K562 (cell line): ENCODE data around the gene TEP1. TPM values are rescaled to one million over a fixed set of nuclear protein-coding genes. Genes with fewer than 3 reads are reported as not detected.

Experiments
- ATAC-seq: fragments of 200-7000 bp; cut with Tn5 transposase; 3 replicates; pipeline ENCODE4 v1.9.1; 2020; ENCODE audit warnings: moderate library complexity
- BruUV-seq: library from RNA; stranded (reverse); fragments of 400-500 nt; replicated peaks from 2 replicates; lab custom pipeline; 2021; lab: Mats Ljungman, UMichigan
- CTCF ChIA-PET: fragments of 300-600 bp; formaldehyde crosslinking; extraction: SDS; loops from one replicate; lab custom pipeline; 2021; ENCODE audit warnings: low intra/inter-chr PET ratio; lab: Yijun Ruan, JAX
- POLR2A ChIA-PET: fragments of 300-600, 350-650 bp; sonication (Branson Sonifier 250); formaldehyde crosslinking; extraction: SDS; loops from one replicate; lab custom pipeline; 2021; ENCODE audit warnings: antibody characterized with exemption, inconsistent platforms; lab: Yijun Ruan, JAX
- DNase-seq, 4 experiments: peaks; one replicate each; pipeline versions ENCODE4 v3.0.0 to v3.0.0-alpha.2; 2011 to 2018; ENCODE audit warnings: low spot score in 3 of 4, mixed read lengths in 3 of 4; ENCODE audit errors: extremely low read depth in 1 of 4
- FAIRE-seq: peaks from 2 replicates; lab custom pipeline; 2011; peaks lifted over from hg19 to GRCh38; lab: Jason Lieb, UNC
- H2AFZ ChIP-seq: 2 replicates; pipeline ENCODE4 v1.6.0; 2011; ENCODE audit warnings: low read depth, low read length, control low read depth, inconsistent platforms
- H3K27ac ChIP-seq: fragments of 200-600 bp; 3 replicates; pipeline ENCODE4 v1.8.0; 2011; ENCODE audit warnings: low read depth, mild to moderate bottlenecking, control low read depth, inconsistent platforms, low read length, moderate library complexity, mixed read lengths; ENCODE audit errors: extremely low read depth
- H3K27me3 ChIP-seq, 2 experiments: fragments of 300-600 bp in 1 of 2; 2 replicates in 1 of 2; 3 replicates in 1 of 2; pipeline versions ENCODE4 v1.6.0 to v1.8.0; 2011; ENCODE audit warnings: inconsistent platforms in 2 of 2, low read length in 2 of 2, mild to moderate bottlenecking in 1 of 2, mixed read lengths in 1 of 2, moderate library complexity in 1 of 2; ENCODE audit not compliant: control insufficient read depth in 2 of 2, insufficient read depth in 2 of 2
- H3K36me3 ChIP-seq: fragments of 300-600 bp; 3 replicates; pipeline ENCODE4 v1.8.0; 2011; ENCODE audit warnings: mild to moderate bottlenecking, low read length, inconsistent platforms; ENCODE audit not compliant: control insufficient read depth, insufficient read depth
- H3K4me1 ChIP-seq, 2 experiments: fragments of 200-600 bp in 1 of 2; replicated peaks in 1 of 2; 2 replicates in 1 of 2; 3 replicates in 1 of 2; pipeline versions ENCODE4 v1.5.1 to v1.8.0; 2011; ENCODE audit warnings: inconsistent platforms in 2 of 2, low read length in 2 of 2, mild to moderate bottlenecking in 1 of 2, mixed read lengths in 1 of 2, moderate library complexity in 1 of 2; ENCODE audit not compliant: control insufficient read depth in 2 of 2, insufficient read depth in 2 of 2
- H3K4me2 ChIP-seq: 2 replicates; pipeline ENCODE4 v1.6.1; 2011; ENCODE audit warnings: low read length, control low read depth, inconsistent platforms, mixed read lengths; ENCODE audit not compliant: insufficient read depth
- H3K4me3 ChIP-seq: fragments of 200-600 bp; sonication (generic), shearing (Covaris generic); 2 replicates; pipeline ENCODE4 v1.5.1; 2016; ENCODE audit warnings: control low read depth, inconsistent platforms
- H3K79me2 ChIP-seq: fragments of 200-600 bp; 3 replicates; pipeline ENCODE4 v1.8.0; 2011; ENCODE audit warnings: low read length, inconsistent platforms; ENCODE audit not compliant: control insufficient read depth, insufficient read depth
- H3K9ac ChIP-seq, 2 experiments: 2 replicates each; pipeline versions ENCODE4 v1.6.0 to v1.6.1; 2011; ENCODE audit warnings: low read depth in 2 of 2, low read length in 2 of 2, control low read depth in 1 of 2, inconsistent platforms in 1 of 2, mild to moderate bottlenecking in 1 of 2, mixed read lengths in 1 of 2; ENCODE audit not compliant: insufficient read depth in 1 of 2
- H3K9me1 ChIP-seq: one replicate; pipeline ENCODE4 v1.6.0; 2011; ENCODE audit warnings: inconsistent platforms, mild to moderate bottlenecking, low read length, moderate library complexity; ENCODE audit not compliant: control insufficient read depth, insufficient read depth
- H3K9me3 ChIP-seq: replicated peaks from 2 replicates; pipeline ENCODE4 v1.5.1; 2011; ENCODE audit warnings: low read depth, low read length, inconsistent platforms; ENCODE audit not compliant: control insufficient read depth, insufficient read depth
- H4K20me1 ChIP-seq: replicated peaks from 2 replicates; pipeline ENCODE4 v1.6.1; 2011; ENCODE audit warnings: low read length, inconsistent platforms, mixed read lengths; ENCODE audit not compliant: control insufficient read depth, insufficient read depth
- GATAD2B ChIP-seq: fragments of 450-650 bp; IDR thresholded peaks from 2 replicates; pipeline ENCODE4 v1.6.1; 2017; ENCODE audit warnings: mild to moderate bottlenecking, borderline replicate concordance
- LEF1 ChIP-seq: fragments of 450-650 bp; IDR thresholded peaks from 2 replicates; pipeline ENCODE4 v1.6.1; 2016; ENCODE audit warnings: mild to moderate bottlenecking
- MCM7 ChIP-seq, 2 experiments: fragments of 450-650 bp; IDR thresholded peaks; 2 replicates each; pipeline ENCODE4 v1.6.1; 2016 to 2018
- PYGO2 ChIP-seq: fragments of 450-650 bp; IDR thresholded peaks from 2 replicates; pipeline ENCODE4 v1.6.1; 2016; ENCODE audit warnings: mild to moderate bottlenecking, missing genetic modification characterization, moderate library complexity, missing compliant biosample characterization
- RBM22 ChIP-seq: fragments of 200-400 bp; formaldehyde crosslinking; IDR thresholded peaks from 2 replicates; pipeline ENCODE4 v1.6.1; 2018; ENCODE audit warnings: low read length, low read depth; ENCODE audit not compliant: poor library complexity, severe bottlenecking
- TCFL5 ChIP-seq: fragments of 250-450 bp; sonication (Bioruptor Pico); conservative IDR thresholded peaks from 2 replicates; pipeline ENCODE4 v1.6.1; 2021; ENCODE audit warnings: mild to moderate bottlenecking, moderate library complexity, matching md5 sums
- U2AF2 ChIP-seq: fragments of 200-400 bp; formaldehyde crosslinking; optimal IDR thresholded peaks from 2 replicates; pipeline ENCODE3; 2017; ENCODE audit warnings: low read depth, mild to moderate bottlenecking, low read length
- ZNF121 ChIP-seq: sonication (generic); formaldehyde crosslinking; conservative IDR thresholded peaks from 2 replicates; pipeline ENCODE4 v1.8.0; 2022; ENCODE audit warnings: missing genetic modification reagents
- ZNF551 ChIP-seq: fragments of 250-450 bp; sonication (Bioruptor Pico); IDR thresholded peaks from 2 replicates; pipeline ENCODE4 v1.5.0; 2021; ENCODE audit warnings: mild to moderate bottlenecking, moderate library complexity
- WGBS: fragments of 100-300 bp; shearing (Covaris generic); methylation state at CpG from one replicate; pipeline ENCODE4 v1.1.6; 2016; ENCODE audit warnings: low coverage, mixed read lengths; ENCODE audit not compliant: insufficient coverage; ENCODE audit errors: missing lambda C conversion rate; 5-methylcytosine and 5-hydroxymethylcytosine counted together
- in situ Hi-C: fragments of 300-500 bp; cut with MboI; formaldehyde crosslinking; loops from 4 replicates; pipeline ENCODE4 v1.15.0; 2018; ENCODE audit warnings: inconsistent platforms, mixed read lengths
- intact Hi-C: fragments of 100-400 bp; cut with micrococcal nuclease; formaldehyde crosslinking; loops from 2 replicates; pipeline ENCODE4 v1.14.2; 2022
- polyA plus RNA-seq, 8 experiments: library from polyadenylated mRNA; depleted of rRNA in 4 of 8; stranded (reverse) in 5 of 8; unstranded in 3 of 8; fragments of >200 nt; fragmentation: Nextera tagmentation in 2 of 8; fragmentation: Illumina TruSeq in 1 of 8; extraction: Ambion mirVana in 2 of 8; extraction: Trizol in 1 of 8; gene quantifications; 2 replicates each; pipeline versions ENCODE4 v1.2.1 to v1.2.3, GENCODE V29; 2011 to 2014; ENCODE audit warnings: inconsistent platforms in 1 of 8, missing spikeins in 1 of 8
- total RNA-seq, 7 experiments: library from RNA; depleted of rRNA in 6 of 7; stranded (reverse); fragments of >200 nt in 6 of 7; fragmentation: Illumina TruSeq in 2 of 7; extraction: Trizol in 2 of 7; gene quantifications; 2 replicates each; pipeline versions ENCODE4 v1.2.1 to v1.2.3, GENCODE V29; 2011 to 2021; ENCODE audit warnings: low replicate concordance in 1 of 7
- TF ChIP-seq, protein P1 (sequence below): fragments of 250-450 bp; sonication (Bioruptor Pico); IDR thresholded peaks from 2 replicates; pipeline ENCODE4 v1.4.0; 2020; ENCODE audit warnings: mild to moderate bottlenecking, moderate library complexity
- TF ChIP-seq, protein P2 (sequence below): fragments of 450-650 bp; IDR thresholded peaks from 2 replicates; pipeline ENCODE4 v1.6.1; 2017; ENCODE audit warnings: antibody characterized with exemption, mild to moderate bottlenecking
- TF ChIP-seq, protein P3 (sequence below): conservative IDR thresholded peaks from 2 replicates; pipeline ENCODE4 v1.6.1; 2011; ENCODE audit warnings: low read depth, mild to moderate bottlenecking, low read length; ENCODE audit not compliant: control insufficient read depth

The TEP1 gene
- total and polyA plus RNA-seq, 9 of the 15 experiments (the other 6 are each of a cell fraction or from before 2014, with no cell fraction given), result 1.0 to 12.2 (median 7.1) TPM

DNA sequence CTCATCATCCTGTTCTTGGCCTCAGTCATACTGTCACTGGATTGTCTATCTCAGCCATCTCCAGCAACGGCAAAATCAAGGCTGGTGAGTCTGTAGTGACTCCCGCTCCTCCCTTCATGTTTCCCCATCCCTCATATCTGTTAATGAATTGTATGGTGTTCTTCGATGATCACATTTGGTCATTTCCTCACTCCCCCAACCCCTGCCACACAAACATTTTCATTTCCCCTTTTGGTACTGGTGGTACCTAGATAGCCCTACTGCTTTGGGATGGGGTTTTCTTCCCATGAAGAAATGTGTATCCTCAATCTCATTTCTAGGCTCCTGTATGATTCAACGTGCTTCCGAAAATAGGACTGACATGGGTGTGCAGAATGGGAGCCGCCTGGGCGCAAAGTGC lies 25.4 kb upstream of the TEP1 start:
- Histone ChIP-seq H3K36me3 (no peaks in the 10 kb centered on the region), H3K9me3 (no peaks in the 10 kb centered on the region), H3K4me3 (no peak overlapping the region), H3K79me2 (no peaks in the 10 kb centered on the region), H2AFZ (no peak overlapping the region), H3K27me3 (no peaks in the 10 kb centered on the region), H3K9me1 (no peaks in the 10 kb centered on the region), H4K20me1 (no peaks in the 10 kb centered on the region)
- intact Hi-C loops, result no loop called here
- no peak for ATAC-seq
- CTCF ChIA-PET, result no interaction called here
- in situ Hi-C loops, result no loop called here
- no peak for DNase-seq
- FAIRE-seq, result no peak
- POLR2A ChIA-PET, result no interaction called here
- TF ChIP-seq RBM22 (no peak), MCM7 (IDR thresholded peaks at IDR 0.05) (no peak), TCFL5 (no peak), GATAD2B (no peak), PYGO2 (tag) (no peak), U2AF2 (no peak), LEF1 (no peak), ZNF551 (CRISPR knock-in tag) (no peak), ZNF121 (CRISPR knock-in tag) (no peak)
- TF ChIP-seq, protein P1, sequence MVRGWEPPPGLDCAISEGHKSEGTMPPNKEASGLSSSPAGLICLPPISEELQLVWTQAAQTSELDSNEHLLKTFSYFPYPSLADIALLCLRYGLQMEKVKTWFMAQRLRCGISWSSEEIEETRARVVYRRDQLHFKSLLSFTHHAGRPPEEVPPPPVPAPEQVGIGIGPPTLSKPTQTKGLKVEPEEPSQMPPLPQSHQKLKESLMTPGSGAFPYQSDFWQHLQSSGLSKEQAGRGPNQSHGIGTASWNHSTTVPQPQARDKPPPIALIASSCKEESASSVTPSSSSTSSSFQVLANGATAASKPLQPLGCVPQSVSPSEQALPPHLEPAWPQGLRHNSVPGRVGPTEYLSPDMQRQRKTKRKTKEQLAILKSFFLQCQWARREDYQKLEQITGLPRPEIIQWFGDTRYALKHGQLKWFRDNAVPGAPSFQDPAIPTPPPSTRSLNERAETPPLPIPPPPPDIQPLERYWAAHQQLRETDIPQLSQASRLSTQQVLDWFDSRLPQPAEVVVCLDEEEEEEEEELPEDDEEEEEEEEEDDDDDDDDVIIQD, result no peak
- TF ChIP-seq, protein P2, sequence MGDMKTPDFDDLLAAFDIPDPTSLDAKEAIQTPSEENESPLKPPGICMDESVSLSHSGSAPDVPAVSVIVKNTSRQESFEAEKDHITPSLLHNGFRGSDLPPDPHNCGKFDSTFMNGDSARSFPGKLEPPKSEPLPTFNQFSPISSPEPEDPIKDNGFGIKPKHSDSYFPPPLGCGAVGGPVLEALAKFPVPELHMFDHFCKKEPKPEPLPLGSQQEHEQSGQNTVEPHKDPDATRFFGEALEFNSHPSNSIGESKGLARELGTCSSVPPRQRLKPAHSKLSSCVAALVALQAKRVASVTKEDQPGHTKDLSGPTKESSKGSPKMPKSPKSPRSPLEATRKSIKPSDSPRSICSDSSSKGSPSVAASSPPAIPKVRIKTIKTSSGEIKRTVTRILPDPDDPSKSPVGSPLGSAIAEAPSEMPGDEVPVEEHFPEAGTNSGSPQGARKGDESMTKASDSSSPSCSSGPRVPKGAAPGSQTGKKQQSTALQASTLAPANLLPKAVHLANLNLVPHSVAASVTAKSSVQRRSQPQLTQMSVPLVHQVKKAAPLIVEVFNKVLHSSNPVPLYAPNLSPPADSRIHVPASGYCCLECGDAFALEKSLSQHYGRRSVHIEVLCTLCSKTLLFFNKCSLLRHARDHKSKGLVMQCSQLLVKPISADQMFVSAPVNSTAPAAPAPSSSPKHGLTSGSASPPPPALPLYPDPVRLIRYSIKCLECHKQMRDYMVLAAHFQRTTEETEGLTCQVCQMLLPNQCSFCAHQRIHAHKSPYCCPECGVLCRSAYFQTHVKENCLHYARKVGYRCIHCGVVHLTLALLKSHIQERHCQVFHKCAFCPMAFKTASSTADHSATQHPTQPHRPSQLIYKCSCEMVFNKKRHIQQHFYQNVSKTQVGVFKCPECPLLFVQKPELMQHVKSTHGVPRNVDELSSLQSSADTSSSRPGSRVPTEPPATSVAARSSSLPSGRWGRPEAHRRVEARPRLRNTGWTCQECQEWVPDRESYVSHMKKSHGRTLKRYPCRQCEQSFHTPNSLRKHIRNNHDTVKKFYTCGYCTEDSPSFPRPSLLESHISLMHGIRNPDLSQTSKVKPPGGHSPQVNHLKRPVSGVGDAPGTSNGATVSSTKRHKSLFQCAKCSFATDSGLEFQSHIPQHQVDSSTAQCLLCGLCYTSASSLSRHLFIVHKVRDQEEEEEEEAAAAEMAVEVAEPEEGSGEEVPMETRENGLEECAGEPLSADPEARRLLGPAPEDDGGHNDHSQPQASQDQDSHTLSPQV, result no peak
- TF ChIP-seq, protein P3, sequence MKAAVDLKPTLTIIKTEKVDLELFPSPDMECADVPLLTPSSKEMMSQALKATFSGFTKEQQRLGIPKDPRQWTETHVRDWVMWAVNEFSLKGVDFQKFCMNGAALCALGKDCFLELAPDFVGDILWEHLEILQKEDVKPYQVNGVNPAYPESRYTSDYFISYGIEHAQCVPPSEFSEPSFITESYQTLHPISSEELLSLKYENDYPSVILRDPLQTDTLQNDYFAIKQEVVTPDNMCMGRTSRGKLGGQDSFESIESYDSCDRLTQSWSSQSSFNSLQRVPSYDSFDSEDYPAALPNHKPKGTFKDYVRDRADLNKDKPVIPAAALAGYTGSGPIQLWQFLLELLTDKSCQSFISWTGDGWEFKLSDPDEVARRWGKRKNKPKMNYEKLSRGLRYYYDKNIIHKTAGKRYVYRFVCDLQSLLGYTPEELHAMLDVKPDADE, result no peak
- TF ChIP-seq, all 486 proteins: peak for 0
- no peak overlapping the region for H3K4me2 ChIP-seq
- H3K27ac ChIP-seq, result no peak overlapping the region
- H3K4me1 ChIP-seq, result peaks cover 6 to 7% of the 10 kb centered on the region in 2 experiments; a peak in 4 of 5 replicates
- no peak overlapping the region for H3K9ac ChIP-seq
- BruUV-seq, result no TSS peak
- WGBS, result 46% methylated on average over 6 of the region's 7 CpGs
